Measurements from ENCODE around the gene IQCK.

GRCh38 chr16:19802612-19803011, 84.5 kb downstream of the IQCK start:
- TF ChIP-seq POLR2A (IDR thresholded peaks at IDR 0.05) (no peak), CTCF (IDR thresholded peaks at IDR 0.05) (no peak), EP300 (IDR thresholded peaks at IDR 0.05) (no peak)
